ENCODE measurements around the gene METTL5. TPM values are rescaled to one million over a fixed set of nuclear protein-coding genes. Genes with fewer than 3 reads are reported as not detected.
A peak's percentile ranks its signal among the peaks of the same experiment; 100 is the strongest.
"Not testable (repeated sequence)": the region's sequence is repeated elsewhere in the genome, so short reads cannot be mapped to it uniquely, and the experiment has no call there.

METTL5 gene
- total RNA-seq, 2 experiments from 2014 or later: 57.1 to 62.7 TPM

GRCh38 chr2:169848959-169849693 lies 24.4 kb upstream of the METTL5 start:
- H3K27me3 Mint-ChIP-seq; H3K4me1 Mint-ChIP-seq; H3K27ac Mint-ChIP-seq; H3K4me3 Mint-ChIP-seq; DNase-seq; H3K9me3 Mint-ChIP-seq; ATAC-seq (ENCODE audit: low read depth): not testable (repeated sequence)
- H3K36me3 Mint-ChIP-seq: peaks cover 28% of the 10 kb centered on the region
- POLR2A ChIA-PET: interaction anchor here (0.6 kb wide), 1 partner anchor 21 kb away, joined by 5 read pairs; no protein-coding TSS in a partner anchor

DNA sequence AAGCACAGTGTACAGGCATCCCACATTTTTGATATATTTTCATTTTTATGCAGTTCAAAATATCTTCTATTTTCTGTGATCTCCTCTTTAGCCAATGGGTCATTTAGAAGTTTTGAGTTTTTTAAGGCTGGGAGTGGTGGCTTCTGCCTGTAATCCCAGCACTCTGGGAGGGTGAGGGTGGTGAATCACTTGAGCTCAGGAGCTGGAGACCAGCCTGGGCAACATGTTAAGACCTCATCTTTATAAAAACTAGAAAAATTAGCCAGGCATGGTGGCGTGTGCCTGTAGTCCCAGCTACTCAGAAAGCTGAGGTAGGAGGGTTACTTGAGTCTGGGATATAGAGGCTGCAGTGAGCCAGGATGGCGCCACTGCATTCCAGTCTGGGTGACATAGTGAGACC lies 20.3 kb upstream of the METTL5 start:
- Mint-ChIP-seq H3K27me3 (no peaks in the 10 kb centered on the region), H3K9me3 (peaks cover 6% of the 10 kb centered on the region), H3K4me1 (peaks cover 8% of the 10 kb centered on the region), H3K27ac (no peak overlapping the region), H3K36me3 (peaks cover 20% of the 10 kb centered on the region), H3K4me3 (no peak overlapping the region)
- DNase-seq (no peak), ATAC-seq (ENCODE audit: low read depth) (no peak)
- POLR2A ChIA-PET: no interaction called here

- ATAC-seq (ENCODE audit: low read depth); H3K27ac Mint-ChIP-seq; H3K4me3 Mint-ChIP-seq; H3K27me3 Mint-ChIP-seq; DNase-seq; H3K9me3 Mint-ChIP-seq; POLR2A ChIA-PET; H3K4me1 Mint-ChIP-seq: not testable (repeated sequence)
- peaks cover 13% of the 10 kb centered on the region for H3K36me3 Mint-ChIP-seq
These were observed 16.9 kb upstream of the METTL5 start for GRCh38 chr2:169841625-169842024.

DNA sequence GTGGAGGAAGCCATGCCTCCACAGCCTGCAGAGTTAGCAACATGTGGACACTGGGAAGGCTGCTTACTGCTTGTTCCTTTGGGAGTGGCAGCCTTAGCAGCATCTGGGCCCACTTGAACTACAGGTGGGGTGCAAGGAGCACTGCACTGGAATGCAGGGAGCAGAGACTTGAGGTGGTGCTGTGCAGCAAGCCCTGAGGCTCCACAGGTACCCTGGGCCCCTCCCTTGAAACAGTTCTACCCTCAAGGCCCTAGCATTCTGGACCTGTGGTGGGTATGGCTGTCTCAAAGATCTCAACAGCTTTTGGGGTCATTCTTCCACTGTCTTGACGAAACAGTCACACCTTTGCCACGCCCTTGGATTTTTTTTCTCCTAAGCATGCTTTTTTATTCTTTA lies 16.0 kb upstream of the METTL5 start:
- no peak for DNase-seq
- Mint-ChIP-seq H3K4me1 (no peaks in the 10 kb centered on the region), H3K4me3 (no peak overlapping the region), H3K9me3 (no peaks in the 10 kb centered on the region), H3K27me3 (no peaks in the 10 kb centered on the region), H3K36me3 (peaks cover 14% of the 10 kb centered on the region), H3K27ac (no peak overlapping the region)
- ATAC-seq (ENCODE audit: low read depth): no peak
- POLR2A ChIA-PET: no interaction called here

DNA sequence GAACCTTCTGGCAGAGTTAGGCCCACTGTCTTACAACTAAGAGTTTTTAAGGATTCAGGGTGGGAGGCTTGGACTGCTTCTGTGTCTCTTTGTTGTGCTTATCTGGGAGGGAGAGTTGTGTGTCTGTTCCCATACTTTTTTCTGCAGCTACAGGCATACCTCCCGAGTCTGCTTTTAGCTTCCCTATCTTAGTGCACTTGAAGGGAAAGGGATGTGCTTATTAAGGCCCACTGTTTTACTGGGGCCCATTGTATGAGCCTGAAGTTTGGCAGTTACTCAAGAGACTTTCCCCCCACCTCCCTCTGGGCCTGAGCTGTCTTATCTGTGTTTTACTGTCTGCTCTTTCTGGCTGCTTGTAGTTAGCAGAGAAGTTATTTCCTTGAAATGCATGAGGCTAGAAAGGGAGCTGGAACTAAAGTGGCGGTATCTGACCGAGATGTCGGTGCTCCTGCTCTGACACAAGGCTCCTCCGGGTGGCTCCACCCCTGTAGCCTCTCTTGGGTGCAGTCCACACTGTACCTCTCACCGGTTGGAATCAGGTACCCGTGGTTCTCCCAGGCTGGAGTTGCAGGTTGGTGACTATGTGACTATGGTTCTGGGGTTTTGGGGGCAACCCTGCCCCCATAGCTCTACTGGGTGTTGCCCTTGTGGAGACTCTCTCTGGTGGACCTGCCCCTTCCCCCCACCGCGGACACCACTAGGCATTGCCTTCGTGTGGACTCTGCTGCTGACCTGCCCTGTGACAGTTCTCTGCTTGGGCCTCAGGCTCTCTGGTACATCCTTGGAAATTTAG lies 15.4 kb upstream of the METTL5 start:
- DNase-seq (no peak), ATAC-seq (ENCODE audit: low read depth) (no peak)
- Mint-ChIP-seq H3K27me3 (no peaks in the 10 kb centered on the region), H3K36me3 (peaks cover 15% of the 10 kb centered on the region), H3K4me3 (no peak overlapping the region), H3K27ac (no peak overlapping the region), H3K4me1 (no peaks in the 10 kb centered on the region), H3K9me3 (no peaks in the 10 kb centered on the region)
- POLR2A ChIA-PET: interaction anchor here (0.6 kb wide), 1 partner anchor 26 kb away, joined by 3 read pairs; no protein-coding TSS in a partner anchor

GRCh38 chr2:169838743-169839489 lies 14.2 kb upstream of the METTL5 start:
- H3K9me3 Mint-ChIP-seq: no peaks in the 10 kb centered on the region
- ATAC-seq (ENCODE audit: low read depth) (no peak), DNase-seq (no peak)
- no peaks in the 10 kb centered on the region for H3K27me3 Mint-ChIP-seq
- POLR2A ChIA-PET: no interaction called here
- no peak overlapping the region for H3K27ac Mint-ChIP-seq
- peaks cover 15% of the 10 kb centered on the region for H3K36me3 Mint-ChIP-seq
- no peak overlapping the region for H3K4me3 Mint-ChIP-seq
- H3K4me1 Mint-ChIP-seq: peaks cover 4% of the 10 kb centered on the region

GRCh38 chr2:169834401-169834800 lies 9.7 kb upstream of the METTL5 start:
- H3K4me1 Mint-ChIP-seq: peaks cover 7% of the 10 kb centered on the region
- no peak for DNase-seq
- no peak for ATAC-seq (ENCODE audit: low read depth)
- no peak overlapping the region for H3K27ac Mint-ChIP-seq
- POLR2A ChIA-PET: interaction anchor here (1.1 kb wide), 1 partner anchor 9 kb away, joined by 3 read pairs; the partner anchor contains the start of gene METTL5
- H3K27me3 Mint-ChIP-seq: no peaks in the 10 kb centered on the region
- H3K4me3 Mint-ChIP-seq: no peak overlapping the region
- H3K36me3 Mint-ChIP-seq: peaks cover 12% of the 10 kb centered on the region
- no peaks in the 10 kb centered on the region for H3K9me3 Mint-ChIP-seq

- DNase-seq: peak; percentile 38
- POLR2A ChIA-PET: interaction anchor here (0.7 to 2.3 kb wide), 8 partner anchors 20 to 349 kb away, joined by 3 to 9 read pairs (median 4); partner anchors contain the start of genes BBS5 and SSB
- no peaks in the 10 kb centered on the region for H3K9me3 Mint-ChIP-seq
- no peaks in the 10 kb centered on the region for H3K27me3 Mint-ChIP-seq
- H3K36me3 Mint-ChIP-seq: peaks cover 5% of the 10 kb centered on the region
- peaks cover 34% of the 10 kb centered on the region for H3K4me1 Mint-ChIP-seq
- ATAC-seq (ENCODE audit: low read depth): peak; percentile 23
- peak overlapping the region; percentile 98 for H3K4me3 Mint-ChIP-seq
- peak overlapping the region; percentile 87 for H3K27ac Mint-ChIP-seq
These were observed 3.6 kb upstream of the METTL5 start for GRCh38 chr2:169828141-169828811.

DNA sequence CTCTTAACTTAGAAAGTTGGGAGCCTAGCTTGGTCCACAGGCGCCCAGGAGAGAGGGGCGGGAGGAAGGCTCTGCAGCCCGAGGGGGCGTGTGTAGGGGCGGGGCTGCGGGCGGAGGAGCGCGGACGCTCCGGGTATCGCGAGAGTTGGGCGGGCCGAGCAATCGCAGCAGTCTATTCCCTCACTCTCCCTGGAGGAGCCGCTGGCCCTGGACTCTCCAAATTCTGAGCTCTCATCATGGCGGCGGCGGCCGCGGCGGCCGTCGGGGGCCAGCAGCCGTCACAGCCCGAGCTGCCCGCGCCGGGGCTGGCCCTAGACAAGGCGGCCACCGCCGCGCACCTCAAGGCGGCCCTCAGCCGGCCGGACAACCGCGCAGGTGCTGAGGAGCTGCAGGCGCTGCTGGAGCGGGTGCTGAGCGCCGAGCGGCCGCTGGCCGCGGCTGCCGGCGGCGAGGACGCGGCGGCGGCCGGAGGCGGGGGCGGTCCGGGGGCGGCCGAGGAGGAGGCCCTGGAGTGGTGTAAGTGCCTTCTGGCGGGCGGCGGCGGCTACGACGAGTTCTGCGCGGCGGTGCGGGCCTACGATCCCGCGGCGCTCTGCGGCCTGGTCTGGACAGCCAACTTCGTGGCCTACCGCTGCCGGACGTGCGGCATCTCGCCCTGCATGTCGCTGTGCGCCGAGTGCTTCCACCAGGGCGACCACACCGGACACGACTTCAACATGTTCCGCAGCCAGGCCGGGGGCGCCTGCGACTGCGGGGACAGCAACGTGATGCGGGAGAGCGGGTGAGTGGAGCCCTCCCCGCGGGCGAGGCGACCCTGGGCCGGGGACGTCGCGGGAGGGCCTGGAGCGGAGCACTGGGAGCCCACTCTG lies 2.8 kb upstream of the METTL5 start, which contains the start of gene UBR3:
Gene UBR3 (plus strand): TSS at position 183 of the 869 bp plus-strand sequence. CDS start 54 bp downstream, at position 237.
- Mint-ChIP-seq H3K4me3 (peak within 1 kb of the TSS; percentile 98), H3K27me3 (no peaks in the 10 kb centered on the region), H3K36me3 (peaks cover 10% of the 10 kb centered on the region), H3K4me1 (peaks cover 40% of the 10 kb centered on the region), H3K9me3 (no peaks in the 10 kb centered on the region), H3K27ac (peak within 1 kb of the TSS; percentile 87)
- DNase-seq: peak; percentile 95
- POLR2A ChIA-PET: interaction anchor here (0.6 to 2.3 kb wide), 12 partner anchors 19 to 348 kb away, joined by 3 to 9 read pairs (median 4); partner anchors contain the start of genes BBS5 and SSB
- peak; percentile 75 for ATAC-seq (ENCODE audit: low read depth)

DNA sequence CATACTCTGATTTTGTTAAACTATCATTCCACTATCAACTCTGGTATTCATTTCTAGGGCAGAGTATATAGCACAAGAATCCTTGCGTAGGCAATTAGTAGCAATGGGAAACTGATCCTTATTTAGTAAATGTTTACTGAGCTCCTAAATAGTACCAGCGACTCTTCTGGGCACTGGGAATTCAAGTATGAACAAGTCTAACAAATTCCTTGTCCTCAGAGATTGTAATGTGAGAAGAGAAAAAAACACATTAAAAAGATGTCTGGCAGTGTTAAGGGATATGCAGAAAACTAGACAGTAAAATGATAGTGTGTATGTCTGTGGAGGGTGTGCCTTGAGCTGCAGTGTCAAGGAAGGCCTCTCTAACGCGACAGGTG lies 721 bp downstream of the METTL5 start:
- peaks cover 44% of the 10 kb centered on the region for H3K4me1 Mint-ChIP-seq
- peak overlapping the region; percentile 83 for H3K4me3 Mint-ChIP-seq
- no peaks in the 10 kb centered on the region for H3K27me3 Mint-ChIP-seq
- ATAC-seq (ENCODE audit: low read depth) (peak; percentile 0), DNase-seq (no peak)
- POLR2A ChIA-PET: interaction anchor here (1.8 kb wide), 1 partner anchor 25 kb away, joined by 12 read pairs; the partner anchor contains the start of gene SSB
- H3K36me3 Mint-ChIP-seq: peaks cover 20% of the 10 kb centered on the region
- no peaks in the 10 kb centered on the region for H3K9me3 Mint-ChIP-seq
- H3K27ac Mint-ChIP-seq: peak overlapping the region; percentile 84

DNA sequence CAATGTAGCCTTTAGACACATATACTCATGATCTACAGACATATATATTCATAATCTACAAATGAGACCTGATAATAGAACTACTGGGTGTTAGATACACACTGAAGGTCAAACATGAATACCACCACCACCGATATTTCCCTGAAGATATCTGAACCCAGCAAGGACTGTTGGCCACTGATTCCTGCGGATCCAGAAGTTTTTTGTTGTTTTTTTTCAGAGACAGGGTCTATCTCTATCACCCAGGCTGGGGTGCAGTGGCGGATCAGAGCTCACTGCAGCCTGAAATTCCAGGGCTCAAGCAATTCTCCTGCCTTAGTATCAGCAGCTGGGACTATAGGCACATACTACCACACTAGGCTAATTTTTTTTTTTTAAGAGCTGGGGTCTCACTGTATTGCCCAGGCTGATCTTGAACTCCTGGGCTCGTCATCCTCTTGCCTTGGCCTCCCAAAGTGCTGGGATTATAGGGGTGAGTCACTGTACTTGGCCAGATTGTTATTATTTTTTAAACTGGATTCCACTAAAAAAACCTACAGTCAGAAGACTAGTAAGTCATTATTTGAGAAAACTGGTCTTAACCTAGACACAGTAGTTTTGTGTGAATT lies 1.8 kb downstream of the METTL5 start:
- ATAC-seq (ENCODE audit: low read depth) (no peak), DNase-seq (no peak)
- peaks cover 37% of the 10 kb centered on the region for H3K4me1 Mint-ChIP-seq
- no peak overlapping the region for H3K27ac Mint-ChIP-seq
- H3K27me3 Mint-ChIP-seq: no peaks in the 10 kb centered on the region
- no peaks in the 10 kb centered on the region for H3K9me3 Mint-ChIP-seq
- peak overlapping the region; percentile 83 for H3K4me3 Mint-ChIP-seq
- POLR2A ChIA-PET: interaction anchor here (1.0 kb wide), 1 partner anchor 14 kb away, joined by 3 read pairs; no protein-coding TSS in a partner anchor
- peaks cover 26% of the 10 kb centered on the region for H3K36me3 Mint-ChIP-seq
